Measurements from ENCODE around the gene SPON1.
"Not testable (repeated sequence)": the region's sequence is repeated elsewhere in the genome, so short reads cannot be mapped to it uniquely, and the experiment has no call there.

The SPON1 gene

DNA sequence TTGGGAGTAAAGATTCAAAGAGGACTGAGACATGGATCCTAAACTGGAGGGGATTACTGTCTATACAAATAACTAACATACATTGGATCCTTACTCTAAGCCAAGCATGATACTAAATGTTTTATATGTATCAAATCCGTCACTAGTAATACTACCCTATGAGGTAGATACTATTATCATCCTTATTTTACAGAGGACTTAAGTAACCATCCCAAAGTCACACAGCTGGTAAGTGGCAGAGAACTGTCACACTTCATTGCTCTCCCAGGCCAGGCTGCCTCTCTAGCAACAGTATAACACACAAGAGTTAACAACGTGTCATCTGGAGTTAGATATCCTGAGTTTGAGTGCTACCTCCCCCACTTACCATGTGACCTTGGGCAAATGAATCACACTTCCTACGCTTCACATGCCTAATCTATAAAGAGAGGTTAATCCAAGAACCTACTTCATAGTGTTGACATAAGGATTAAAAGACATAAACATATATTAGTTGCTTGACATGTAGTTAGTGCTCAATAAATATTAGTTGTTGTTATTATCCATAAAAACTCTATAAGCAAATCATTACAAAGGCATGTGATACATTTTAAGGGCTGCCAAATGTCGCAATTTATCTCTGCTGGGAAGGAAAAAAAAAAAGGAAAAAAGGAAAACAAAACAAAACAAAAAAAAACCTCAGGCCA, 33.8 kb upstream of the SPON1 start:
- Histone ChIP-seq H3K36me3 (ENCODE audit: control insufficient read depth, low read depth, low read length) (no peaks in the 10 kb centered on the region), H3K27ac (ENCODE audit: low read length) (no peak overlapping the region), H3K9ac (ENCODE audit: low read length) (no peak overlapping the region), H3K9me3 (ENCODE audit: control insufficient read depth, low read depth, low read length) (no peaks in the 10 kb centered on the region), H3K4me1 (ENCODE audit: control insufficient read depth, low read depth, low read length) (peaks cover 10% of the 10 kb centered on the region), H3K27me3 (ENCODE audit: control insufficient read depth, insufficient read depth, low read length) (no peaks in the 10 kb centered on the region), H3K4me3 (ENCODE audit: low read length) (no peak overlapping the region)

DNA sequence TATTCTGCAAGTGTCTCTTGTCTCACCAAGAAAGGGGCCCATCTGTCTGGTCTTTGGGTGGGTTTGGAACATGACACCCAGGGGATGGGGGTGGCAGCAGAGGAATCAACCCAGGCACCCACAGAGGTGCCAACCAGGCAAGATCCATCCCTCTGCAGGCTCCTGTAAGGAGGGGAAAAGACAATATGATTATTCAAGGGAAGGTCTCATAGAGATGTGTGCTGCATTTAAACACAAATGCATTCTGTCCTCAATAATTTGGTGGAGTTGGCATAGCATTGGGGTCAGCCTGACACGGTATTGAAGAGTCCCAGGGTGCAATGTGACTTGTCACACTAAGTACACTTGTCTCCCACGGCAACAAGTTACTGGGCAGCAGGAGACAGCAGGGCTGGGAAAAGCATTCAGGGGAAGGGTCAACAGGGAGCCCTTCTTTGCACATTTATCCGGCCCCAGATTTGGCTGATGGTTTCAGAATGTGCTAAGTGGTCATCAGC, 33.1 kb upstream of the SPON1 start:
- Histone ChIP-seq H3K4me3 (ENCODE audit: low read length) (no peak overlapping the region), H3K4me1 (ENCODE audit: control insufficient read depth, low read depth, low read length) (peaks cover 5% of the 10 kb centered on the region), H3K9me3 (ENCODE audit: control insufficient read depth, low read depth, low read length) (no peaks in the 10 kb centered on the region), H3K27me3 (ENCODE audit: control insufficient read depth, insufficient read depth, low read length) (no peaks in the 10 kb centered on the region), H3K9ac (ENCODE audit: low read length) (no peak overlapping the region), H3K36me3 (ENCODE audit: control insufficient read depth, low read depth, low read length) (no peaks in the 10 kb centered on the region), H3K27ac (ENCODE audit: low read length) (no peak overlapping the region)

DNA sequence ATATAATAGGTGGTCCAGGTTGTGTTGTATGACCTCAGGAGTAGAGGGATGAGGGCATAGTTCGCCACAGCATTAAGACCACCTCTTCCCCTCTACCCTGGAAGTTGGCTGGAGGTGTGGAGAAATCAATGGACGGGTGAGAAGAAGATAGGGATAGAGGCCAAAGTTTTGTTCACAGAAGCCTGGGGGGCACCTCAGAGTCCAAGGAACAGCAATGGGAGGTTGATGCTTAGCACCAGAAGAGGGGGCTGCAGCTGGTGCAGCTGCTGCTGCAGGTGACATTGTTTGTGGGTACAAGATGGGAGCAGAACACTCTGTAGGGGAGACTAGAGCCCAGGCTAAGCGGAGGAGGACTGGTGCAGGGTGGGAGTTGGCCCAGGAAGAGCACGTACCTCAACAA, 31.2 kb upstream of the SPON1 start:
- Histone ChIP-seq H3K36me3 (ENCODE audit: control insufficient read depth, low read depth, low read length) (no peaks in the 10 kb centered on the region), H3K4me3 (ENCODE audit: low read length) (no peak overlapping the region), H3K27ac (ENCODE audit: low read length) (no peak overlapping the region), H3K9me3 (ENCODE audit: control insufficient read depth, low read depth, low read length) (no peaks in the 10 kb centered on the region), H3K9ac (ENCODE audit: low read length) (no peak overlapping the region), H3K4me1 (ENCODE audit: control insufficient read depth, low read depth, low read length) (no peaks in the 10 kb centered on the region), H3K27me3 (ENCODE audit: control insufficient read depth, insufficient read depth, low read length) (no peaks in the 10 kb centered on the region)

DNA sequence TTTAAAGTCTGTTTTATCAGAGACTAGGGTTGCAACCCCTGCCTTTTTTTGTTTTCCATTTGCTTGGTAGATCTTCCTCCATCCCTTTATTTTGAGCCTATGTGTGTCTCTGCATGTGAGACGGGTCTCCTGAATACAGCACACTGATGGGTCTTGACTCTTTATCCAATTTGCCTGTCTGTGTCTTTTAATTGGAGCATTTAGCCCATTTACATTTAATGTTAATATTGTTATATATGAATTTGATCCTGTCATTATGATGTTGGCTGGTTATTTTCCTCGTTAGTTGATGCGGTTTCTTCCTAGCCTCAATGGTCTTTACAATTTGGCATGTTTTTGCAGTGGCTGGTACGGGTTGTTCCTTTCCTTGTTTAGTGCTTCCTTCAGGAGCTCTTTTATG, 25.4 kb upstream of the SPON1 start:
- not testable (repeated sequence) for H3K9ac ChIP-seq (ENCODE audit: low read length); H3K4me3 ChIP-seq (ENCODE audit: low read length); H3K9me3 ChIP-seq (ENCODE audit: control insufficient read depth, low read depth, low read length); H3K27ac ChIP-seq (ENCODE audit: low read length); H3K36me3 ChIP-seq (ENCODE audit: control insufficient read depth, low read depth, low read length); H3K27me3 ChIP-seq (ENCODE audit: control insufficient read depth, insufficient read depth, low read length); H3K4me1 ChIP-seq (ENCODE audit: control insufficient read depth, low read depth, low read length)

DNA sequence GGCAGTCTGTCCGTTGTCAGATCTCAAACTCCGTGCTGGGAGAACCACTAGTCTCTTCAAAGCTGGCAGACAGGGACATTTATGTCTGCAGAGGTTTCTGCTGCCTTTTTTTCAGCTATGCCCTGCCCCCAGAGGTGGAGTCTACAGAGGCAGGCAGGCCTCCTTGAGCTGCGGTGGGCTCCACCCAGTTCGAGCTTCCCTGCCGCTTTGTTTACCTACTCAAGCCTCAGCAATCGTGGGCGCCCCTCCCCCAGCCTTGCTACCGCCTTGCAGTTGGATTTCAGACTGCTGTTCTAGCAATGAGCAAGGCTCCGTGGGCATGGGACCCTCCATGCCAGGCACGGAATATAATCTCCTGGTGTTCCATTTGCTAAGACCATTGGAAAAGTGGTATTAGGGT, 23.7 kb upstream of the SPON1 start:
- not testable (repeated sequence) for H3K4me1 ChIP-seq (ENCODE audit: control insufficient read depth, low read depth, low read length); H3K27me3 ChIP-seq (ENCODE audit: control insufficient read depth, insufficient read depth, low read length); H3K36me3 ChIP-seq (ENCODE audit: control insufficient read depth, low read depth, low read length); H3K9me3 ChIP-seq (ENCODE audit: control insufficient read depth, low read depth, low read length); H3K27ac ChIP-seq (ENCODE audit: low read length); H3K9ac ChIP-seq (ENCODE audit: low read length); H3K4me3 ChIP-seq (ENCODE audit: low read length)

DNA sequence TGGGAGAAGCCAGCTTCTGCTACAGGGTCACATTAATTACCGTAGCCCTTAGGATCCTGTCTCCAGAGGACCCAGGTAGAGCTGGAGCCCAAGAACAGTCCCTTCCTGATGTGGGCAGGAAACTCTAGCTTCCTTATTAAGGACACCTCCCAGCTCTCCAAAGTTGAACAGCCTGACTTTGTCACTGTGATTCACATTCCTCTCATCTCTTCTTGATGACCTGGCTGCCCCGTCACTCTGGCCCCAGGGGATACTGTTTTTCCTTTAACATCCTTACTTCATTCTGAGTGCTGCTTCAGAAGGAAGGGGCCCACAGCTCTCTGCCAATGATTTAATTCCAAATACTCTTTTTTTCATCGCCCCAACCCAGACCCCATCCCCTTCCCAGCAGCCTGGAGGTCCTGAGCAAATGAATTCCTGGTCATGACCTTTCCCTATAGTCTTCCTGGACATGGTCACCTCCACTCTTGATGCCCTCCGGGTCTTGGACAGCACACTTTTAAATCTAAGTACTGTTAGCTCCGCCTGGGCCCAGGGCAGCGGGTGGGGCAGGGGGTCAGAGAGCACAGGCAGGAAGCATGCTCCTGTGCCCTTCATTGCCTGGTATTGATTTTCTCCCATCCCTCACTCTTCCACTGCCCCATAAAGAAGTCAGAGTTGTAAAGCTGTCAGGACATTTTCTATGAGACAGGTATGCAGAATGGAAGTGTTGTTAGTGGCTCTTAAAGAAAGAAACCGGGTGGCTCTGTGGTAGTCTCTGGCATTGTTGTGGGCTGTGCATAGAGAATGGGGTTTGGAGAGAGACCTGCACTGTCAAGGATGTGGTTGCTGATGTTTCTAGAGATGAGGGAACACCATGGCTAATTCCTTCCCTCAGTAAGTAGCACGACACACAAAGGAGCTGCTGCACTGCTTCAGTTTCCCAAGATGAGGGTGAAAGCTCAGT, 22.3 kb upstream of the SPON1 start:
- no peak overlapping the region for H3K27ac ChIP-seq (ENCODE audit: low read length)
- H3K9ac ChIP-seq (ENCODE audit: low read length): no peak overlapping the region
- H3K36me3 ChIP-seq (ENCODE audit: control insufficient read depth, low read depth, low read length): no peaks in the 10 kb centered on the region
- H3K9me3 ChIP-seq (ENCODE audit: control insufficient read depth, low read depth, low read length): no peaks in the 10 kb centered on the region
- H3K4me3 ChIP-seq (ENCODE audit: low read length): no peak overlapping the region
- no peaks in the 10 kb centered on the region for H3K4me1 ChIP-seq (ENCODE audit: control insufficient read depth, low read depth, low read length)
- H3K27me3 ChIP-seq (ENCODE audit: control insufficient read depth, insufficient read depth, low read length): no peaks in the 10 kb centered on the region

DNA sequence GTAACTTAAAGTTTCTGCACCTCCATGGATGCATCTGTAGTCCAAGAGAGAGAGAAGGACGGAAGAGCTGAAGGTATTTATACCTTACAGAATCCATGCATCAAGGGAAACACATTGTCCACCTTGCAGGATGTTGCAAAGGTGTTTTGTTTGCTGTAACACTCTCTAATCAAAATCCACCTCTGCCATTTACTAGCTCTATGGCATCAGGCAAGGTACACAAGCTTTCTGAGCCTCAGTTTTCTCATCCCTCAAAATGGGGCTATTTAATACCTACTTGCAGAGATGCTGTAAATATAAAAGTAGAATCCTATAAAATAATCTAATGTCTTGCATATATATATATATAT, 21.6 kb upstream of the SPON1 start:
- H3K27ac ChIP-seq (ENCODE audit: low read length): no peak overlapping the region
- no peaks in the 10 kb centered on the region for H3K27me3 ChIP-seq (ENCODE audit: control insufficient read depth, insufficient read depth, low read length)
- H3K9me3 ChIP-seq (ENCODE audit: control insufficient read depth, low read depth, low read length): no peaks in the 10 kb centered on the region

DNA sequence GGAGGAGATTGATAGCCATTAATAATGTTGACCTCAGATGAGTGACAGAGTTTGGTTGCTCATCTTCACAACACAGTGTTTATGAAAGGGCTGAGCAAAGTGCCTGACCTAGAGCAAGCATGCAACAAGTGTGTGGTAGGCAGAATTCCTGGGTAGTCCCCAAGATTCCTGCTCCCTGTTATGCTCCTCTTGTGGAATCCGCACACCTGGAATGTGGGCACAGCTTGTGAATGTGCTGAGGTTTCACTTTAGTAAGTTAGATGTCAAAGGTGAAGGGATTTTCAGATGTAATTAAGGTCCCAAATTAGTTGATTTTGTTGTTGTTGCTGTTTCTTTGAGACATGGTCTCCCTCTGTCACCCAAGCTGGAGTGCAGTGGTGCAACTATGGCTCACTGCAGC, 20.7 kb upstream of the SPON1 start:
- H3K36me3 ChIP-seq (ENCODE audit: control insufficient read depth, low read depth, low read length): no peaks in the 10 kb centered on the region
- H3K27me3 ChIP-seq (ENCODE audit: control insufficient read depth, insufficient read depth, low read length): no peaks in the 10 kb centered on the region
- H3K27ac ChIP-seq (ENCODE audit: low read length): no peak overlapping the region
- no peaks in the 10 kb centered on the region for H3K9me3 ChIP-seq (ENCODE audit: control insufficient read depth, low read depth, low read length)
- no peak overlapping the region for H3K9ac ChIP-seq (ENCODE audit: low read length)
- no peaks in the 10 kb centered on the region for H3K4me1 ChIP-seq (ENCODE audit: control insufficient read depth, low read depth, low read length)
- no peak overlapping the region for H3K4me3 ChIP-seq (ENCODE audit: low read length)

More for the DNA sequence above, 21.6 kb upstream of the SPON1 start:
- Histone ChIP-seq H3K4me1 (ENCODE audit: control insufficient read depth, low read depth, low read length) (no peaks in the 10 kb centered on the region), H3K36me3 (ENCODE audit: control insufficient read depth, low read depth, low read length) (no peaks in the 10 kb centered on the region), H3K9ac (ENCODE audit: low read length) (no peak overlapping the region), H3K4me3 (ENCODE audit: low read length) (no peak overlapping the region)

DNA sequence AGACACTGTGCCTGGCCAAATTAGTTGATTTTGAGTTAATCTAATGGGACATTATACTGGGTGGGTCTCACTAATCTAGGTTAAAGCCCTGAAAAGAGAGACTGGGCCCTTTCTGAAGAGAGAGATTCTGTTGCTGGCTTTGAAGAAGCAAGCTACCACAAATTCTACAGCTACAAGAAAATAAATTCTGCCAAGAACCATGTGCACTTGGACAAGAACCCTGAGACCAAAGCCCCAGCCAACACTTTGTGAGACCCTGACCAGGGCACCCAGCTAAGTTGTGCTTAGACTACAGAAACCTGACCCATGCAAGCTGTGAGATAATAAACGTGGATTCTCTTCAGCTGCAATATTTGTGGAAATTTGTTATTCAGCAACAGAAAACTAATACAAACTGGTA, 20.1 kb upstream of the SPON1 start:
- Histone ChIP-seq H3K4me3 (ENCODE audit: low read length) (no peak overlapping the region), H3K4me1 (ENCODE audit: control insufficient read depth, low read depth, low read length) (no peaks in the 10 kb centered on the region), H3K36me3 (ENCODE audit: control insufficient read depth, low read depth, low read length) (no peaks in the 10 kb centered on the region), H3K9me3 (ENCODE audit: control insufficient read depth, low read depth, low read length) (no peaks in the 10 kb centered on the region), H3K9ac (ENCODE audit: low read length) (no peak overlapping the region), H3K27me3 (ENCODE audit: control insufficient read depth, insufficient read depth, low read length) (no peaks in the 10 kb centered on the region), H3K27ac (ENCODE audit: low read length) (no peak overlapping the region)

DNA sequence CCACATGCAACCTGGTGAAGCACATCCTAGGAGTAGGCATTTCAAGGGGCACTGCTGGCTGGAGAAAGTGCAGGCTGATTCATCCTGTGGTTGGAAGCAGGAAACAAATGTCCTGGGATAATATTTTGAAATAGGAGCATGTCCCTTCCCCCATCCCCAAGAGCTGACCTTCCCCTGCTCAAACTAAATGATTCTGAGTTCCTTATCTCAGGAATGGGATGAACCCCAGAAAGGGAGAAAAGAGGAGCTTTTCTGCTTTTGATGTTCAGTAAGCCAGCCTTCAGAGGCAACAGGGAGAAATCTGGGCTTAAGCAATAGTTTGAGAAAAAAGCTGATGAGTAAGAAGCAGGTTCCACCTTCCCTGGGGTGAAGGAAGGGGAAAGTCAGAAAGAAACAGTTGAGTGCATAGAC, 19.5 kb upstream of the SPON1 start:
- Histone ChIP-seq H3K4me3 (ENCODE audit: low read length) (no peak overlapping the region), H3K4me1 (ENCODE audit: control insufficient read depth, low read depth, low read length) (no peaks in the 10 kb centered on the region), H3K27ac (ENCODE audit: low read length) (no peak overlapping the region), H3K9me3 (ENCODE audit: control insufficient read depth, low read depth, low read length) (no peaks in the 10 kb centered on the region), H3K27me3 (ENCODE audit: control insufficient read depth, insufficient read depth, low read length) (no peaks in the 10 kb centered on the region), H3K36me3 (ENCODE audit: control insufficient read depth, low read depth, low read length) (no peaks in the 10 kb centered on the region), H3K9ac (ENCODE audit: low read length) (no peak overlapping the region)

DNA sequence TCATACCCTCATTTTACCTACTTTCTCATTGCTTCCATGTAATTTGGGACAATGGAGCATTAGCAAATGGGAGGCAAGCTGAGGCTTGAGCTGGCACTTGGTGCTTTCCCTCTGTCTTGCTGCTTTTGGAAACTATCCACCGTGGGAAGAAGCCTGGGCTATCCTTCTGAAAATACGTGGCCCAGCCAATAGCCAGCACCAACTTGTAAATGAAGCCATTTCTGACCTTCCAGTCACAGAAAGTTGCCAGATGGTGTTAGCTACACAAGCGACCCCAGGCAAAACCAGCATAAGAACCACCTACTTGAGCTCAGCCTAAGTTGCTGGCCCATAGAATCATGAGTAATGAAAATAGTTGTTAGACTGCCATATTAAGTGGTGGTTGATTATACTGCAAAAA, 18.5 kb upstream of the SPON1 start:
- Histone ChIP-seq H3K27ac (ENCODE audit: low read length) (no peak overlapping the region), H3K9ac (ENCODE audit: low read length) (no peak overlapping the region), H3K4me1 (ENCODE audit: control insufficient read depth, low read depth, low read length) (no peaks in the 10 kb centered on the region), H3K4me3 (ENCODE audit: low read length) (no peak overlapping the region), H3K9me3 (ENCODE audit: control insufficient read depth, low read depth, low read length) (no peaks in the 10 kb centered on the region), H3K36me3 (ENCODE audit: control insufficient read depth, low read depth, low read length) (no peaks in the 10 kb centered on the region), H3K27me3 (ENCODE audit: control insufficient read depth, insufficient read depth, low read length) (no peaks in the 10 kb centered on the region)
